Prostate gland (tissue), 2 donors: Measurements from ENCODE around the gene DLEC1.

Source experiments
- CTCF ChIP-seq, 4 experiments: fragments of 200-600 bp in 2 of 4; fragments of 450-650 bp in 2 of 4; sonication (generic) in 2 of 4; IDR thresholded peaks; 1 replicate in 3 of 4; 2 replicates in 1 of 4; pipeline ENCODE4 v1.5.1; 2016 to 2019; ENCODE audit warnings: antibody characterized with exemption in 4 of 4, mild to moderate bottlenecking in 2 of 4, moderate library complexity in 2 of 4
- POLR2AphosphoS5 ChIP-seq: sonication (generic); formaldehyde crosslinking; IDR thresholded peaks from one replicate; pipeline ENCODE4 v1.6.1; 2017; ENCODE audit warnings: antibody characterized with exemption

GRCh38 chr3:38111696-38112377, 72.8 kb downstream of the DLEC1 start:
- TF ChIP-seq CTCF (IDR thresholded peaks at IDR 0.05) = no peak
- TF ChIP-seq POLR2AphosphoS5 = no peak
